Caki2 (cell line): ENCODE data around the gene PLD3. TPM values are rescaled to one million over a fixed set of nuclear protein-coding genes. Genes with fewer than 3 reads are reported as not detected.
A peak's percentile ranks its signal among the peaks of the same experiment; 100 is the strongest.
"Not testable (repeated sequence)": the region's sequence is repeated elsewhere in the genome, so short reads cannot be mapped to it uniquely, and the experiment has no call there.

Experiments
- DNase-seq: peaks from one replicate; pipeline ENCODE4 v3.0.0-alpha.2; 2015; ENCODE audit warnings: low read depth
- in situ Hi-C: cut with HindIII; loops from 2 replicates; pipeline ENCODE4 v1.10.0; 2016; ENCODE audit warnings: low sequenced_read_pairs, low pct_unique_long_range_greater_than_20kb, mixed read lengths
- total RNA-seq: library from RNA; depleted of rRNA; stranded (reverse); fragments of >200 nt; shearing (Covaris generic); gene quantifications from 2 replicates; pipeline ENCODE4 v1.2.3, GENCODE V29; 2014; ENCODE audit warnings: low replicate concordance

PLD3 gene
- total RNA-seq, 1 experiment from 2014 or later, result 381 TPM

DNA sequence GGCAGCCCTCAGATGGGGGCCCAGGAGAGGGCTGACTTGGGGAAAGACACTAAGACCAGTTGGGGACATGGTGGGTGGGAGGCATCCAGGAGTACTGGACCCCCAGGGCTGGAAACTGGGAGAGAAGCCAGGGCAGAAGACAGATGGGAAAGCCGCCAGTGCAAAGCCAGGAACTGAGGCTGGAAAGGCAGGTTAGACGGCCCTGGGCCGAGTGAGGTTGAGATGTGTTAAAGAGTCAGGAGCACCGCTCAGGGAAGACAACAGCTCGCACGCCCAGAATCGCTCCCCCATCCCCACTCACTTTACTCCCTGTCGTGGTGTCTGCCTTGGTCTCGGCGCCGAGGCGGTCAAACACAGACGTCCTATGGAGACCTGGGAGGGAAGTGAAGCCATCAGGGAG is 24.8 kb upstream of the PLD3 start:
- DNase-seq, result no peak
- in situ Hi-C loops, result no loop called here

DNA sequence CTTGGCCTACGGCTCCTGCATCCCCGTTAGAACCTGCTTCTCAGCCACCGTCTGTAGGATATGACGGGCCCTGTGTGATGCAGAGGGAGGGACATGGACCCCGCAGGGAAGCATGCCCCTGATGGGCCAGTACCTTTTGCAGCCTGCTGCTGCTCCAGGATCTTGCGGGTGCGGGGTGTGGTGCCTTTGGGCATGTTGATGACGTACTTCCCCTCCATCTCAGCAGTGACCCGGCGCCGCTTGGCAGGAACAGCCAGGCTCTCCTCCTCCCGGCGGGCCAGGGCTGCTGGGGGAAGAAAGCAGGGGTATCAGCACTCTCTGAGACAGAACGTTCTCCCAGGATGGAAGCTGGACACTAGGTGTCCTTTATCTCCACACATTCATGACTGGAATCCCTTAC is 22.3 kb upstream of the PLD3 start:
- no peak for DNase-seq
- in situ Hi-C loops, result no loop called here

DNA sequence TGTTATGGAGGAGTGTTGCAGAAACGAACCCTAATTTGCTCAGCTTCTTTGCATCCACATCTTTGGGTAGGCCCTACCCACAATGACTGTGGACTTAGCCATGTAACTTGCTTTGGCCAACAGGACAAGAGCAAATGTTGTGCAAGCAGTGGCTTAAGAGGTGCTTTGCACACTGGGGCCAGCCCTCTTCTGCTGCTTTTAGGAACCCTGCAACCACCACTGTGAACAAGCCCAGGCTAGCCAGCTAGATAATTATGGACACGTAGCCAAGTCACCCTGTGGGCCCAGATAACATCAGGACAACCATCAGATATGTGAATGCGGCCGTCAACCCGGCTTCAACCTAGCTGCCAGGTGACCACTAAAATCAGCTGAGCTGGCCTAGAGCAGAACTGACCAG is 17.4 kb upstream of the PLD3 start:
- no peak for DNase-seq
- in situ Hi-C loops, result no loop called here

DNA sequence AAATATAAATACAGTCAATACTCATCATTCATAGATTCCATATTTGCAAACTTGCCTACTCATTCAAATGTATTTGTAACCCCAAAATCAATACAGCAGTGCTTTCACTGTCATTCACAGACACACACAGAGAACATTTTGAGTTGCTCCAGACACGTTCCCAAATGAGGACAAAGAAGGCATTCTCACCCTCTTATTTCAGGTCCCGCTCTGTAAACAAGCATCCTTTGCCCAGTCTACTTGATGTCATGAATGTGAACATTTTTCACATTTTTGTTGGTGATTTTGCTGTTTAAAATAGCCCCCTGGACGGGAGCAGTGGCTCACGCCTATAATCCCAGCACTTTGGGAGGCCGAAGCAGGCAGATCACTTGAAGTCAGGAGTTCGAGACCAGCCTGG is 15.8 kb upstream of the PLD3 start:
- DNase-seq, result no peak
- in situ Hi-C loops, result no loop called here

DNA sequence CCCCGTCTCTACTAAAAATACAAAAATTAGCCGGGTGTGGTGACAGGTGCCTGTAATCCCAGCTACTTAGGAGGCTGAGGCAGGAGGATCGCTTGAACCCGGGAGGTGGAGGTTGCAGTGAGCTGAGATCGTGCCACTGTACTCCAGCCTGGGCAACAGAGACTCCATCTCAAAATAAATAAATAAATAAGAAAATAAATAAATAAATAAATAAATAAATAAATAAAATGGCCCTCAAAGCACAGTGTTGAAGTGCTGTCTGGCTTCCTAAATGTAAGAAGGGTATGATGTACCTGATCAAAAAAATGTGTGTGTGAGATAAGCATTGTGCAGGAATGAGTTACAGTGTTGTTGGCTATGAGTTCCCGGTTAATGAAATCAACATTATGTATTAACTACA is 15.4 kb upstream of the PLD3 start:
- in situ Hi-C loops, DNase-seq: not testable (repeated sequence)

DNA sequence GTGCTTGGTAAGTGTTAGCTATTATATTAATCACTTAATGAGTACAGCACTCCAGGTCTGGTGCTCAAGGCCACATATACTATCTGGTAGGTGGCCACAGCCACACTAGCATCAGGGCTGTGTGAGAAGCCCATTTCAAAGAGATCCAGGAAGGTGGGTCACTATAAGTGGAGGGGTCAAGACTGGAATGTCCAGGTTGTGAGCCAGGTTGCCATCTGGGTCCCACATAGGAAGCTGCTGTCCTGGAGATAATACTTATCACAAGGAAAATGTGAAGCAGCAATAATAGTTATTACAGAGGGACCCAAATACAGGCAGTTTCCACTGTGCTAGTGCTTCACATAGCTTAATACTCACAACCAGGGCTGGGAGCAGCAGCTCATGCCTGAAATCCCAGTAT is 13.4 kb upstream of the PLD3 start:
- in situ Hi-C loops, result no loop called here
- no peak for DNase-seq

DNA sequence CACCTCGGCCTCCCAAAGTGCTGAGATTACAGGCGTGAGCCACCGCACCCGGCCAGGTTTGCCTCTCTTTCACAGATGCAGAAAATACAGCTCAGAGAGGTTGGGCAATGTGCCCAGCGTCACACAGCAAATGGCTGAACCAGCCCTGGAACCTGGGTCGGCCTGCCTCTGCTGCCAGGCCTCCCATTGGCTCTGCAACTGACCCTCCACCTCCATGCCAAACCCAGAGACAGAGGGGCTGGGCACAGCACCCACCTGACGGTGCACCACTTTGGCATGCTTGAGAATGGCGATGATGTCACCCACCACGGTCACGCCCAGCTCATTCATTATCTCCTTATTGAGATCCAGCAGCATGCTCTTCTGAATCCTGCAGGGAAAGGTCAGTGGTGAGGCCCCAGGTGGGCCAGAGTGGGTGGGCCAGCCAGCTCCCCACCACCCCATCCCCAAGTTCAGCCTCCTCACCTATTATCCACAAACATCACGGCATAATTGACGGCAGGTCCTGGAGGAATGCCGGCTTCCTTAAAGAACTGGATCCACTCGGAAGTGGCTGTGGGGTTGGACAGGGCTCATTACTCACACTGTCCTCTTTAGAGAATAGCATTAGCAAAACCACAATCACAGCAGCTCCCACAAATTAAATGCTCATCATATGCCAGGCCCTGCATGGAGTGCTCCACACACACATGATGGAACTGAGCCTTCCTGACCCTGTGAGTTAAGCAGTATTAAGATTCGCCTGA is 12.5 kb upstream of the PLD3 start:
- peak; percentile 16 for DNase-seq
- in situ Hi-C loops, result no loop called here

DNA sequence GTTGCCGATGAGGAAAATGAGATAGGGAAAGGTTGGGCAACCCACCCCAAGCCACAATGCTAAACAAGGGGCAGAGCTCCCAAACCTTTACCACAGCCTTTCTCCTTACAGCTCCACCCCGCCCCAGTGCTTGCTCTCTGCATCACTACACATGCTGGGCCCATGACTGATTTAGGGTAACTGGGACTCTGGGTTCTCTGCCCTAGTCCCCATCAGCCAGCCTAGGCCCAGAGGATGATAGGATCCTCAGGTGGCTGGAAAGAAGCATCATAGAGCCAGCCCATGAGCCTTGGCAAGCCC is 11.9 kb upstream of the PLD3 start:
- in situ Hi-C loops, result no loop called here
- DNase-seq, result no peak

DNA sequence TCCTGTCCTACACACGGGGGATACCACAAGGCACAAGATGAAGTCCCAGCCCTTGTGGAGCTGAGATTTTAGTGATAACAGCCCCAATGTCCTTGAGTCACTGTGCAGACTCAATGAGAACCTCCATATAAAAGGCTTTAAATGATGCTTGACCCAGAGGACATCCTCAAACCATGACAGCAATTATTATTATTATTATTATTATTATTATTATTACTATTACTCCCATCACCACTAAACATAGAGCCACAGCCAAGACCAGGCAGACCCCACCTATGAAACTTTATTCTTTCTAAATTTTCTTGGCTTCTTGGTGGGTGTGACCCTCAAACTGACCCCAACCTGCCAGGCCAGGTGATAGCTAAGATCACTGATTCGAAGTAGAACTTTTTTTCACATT is 11.4 kb upstream of the PLD3 start:
- no peak for DNase-seq
- in situ Hi-C loops, result no loop called here

DNA sequence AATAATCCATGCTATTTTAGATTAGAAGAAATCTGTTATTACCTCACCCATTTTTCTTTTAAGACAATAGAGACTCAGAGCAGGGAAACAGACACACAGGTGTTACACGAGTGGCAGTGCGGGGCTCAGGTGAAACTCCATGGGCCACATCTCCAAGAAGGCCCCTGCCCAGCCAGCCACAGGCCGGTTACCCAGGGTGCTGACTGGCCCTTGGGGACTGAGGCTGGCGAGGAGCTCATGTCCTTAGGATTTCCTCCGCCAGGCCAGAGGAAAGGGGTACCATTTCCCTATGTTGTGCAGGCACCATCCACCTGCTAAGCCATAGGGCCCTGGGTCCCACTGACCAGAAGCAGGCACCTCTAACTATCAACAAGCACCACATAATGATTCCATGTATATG is 10.9 kb upstream of the PLD3 start:
- in situ Hi-C loops, result no loop called here

DNA sequence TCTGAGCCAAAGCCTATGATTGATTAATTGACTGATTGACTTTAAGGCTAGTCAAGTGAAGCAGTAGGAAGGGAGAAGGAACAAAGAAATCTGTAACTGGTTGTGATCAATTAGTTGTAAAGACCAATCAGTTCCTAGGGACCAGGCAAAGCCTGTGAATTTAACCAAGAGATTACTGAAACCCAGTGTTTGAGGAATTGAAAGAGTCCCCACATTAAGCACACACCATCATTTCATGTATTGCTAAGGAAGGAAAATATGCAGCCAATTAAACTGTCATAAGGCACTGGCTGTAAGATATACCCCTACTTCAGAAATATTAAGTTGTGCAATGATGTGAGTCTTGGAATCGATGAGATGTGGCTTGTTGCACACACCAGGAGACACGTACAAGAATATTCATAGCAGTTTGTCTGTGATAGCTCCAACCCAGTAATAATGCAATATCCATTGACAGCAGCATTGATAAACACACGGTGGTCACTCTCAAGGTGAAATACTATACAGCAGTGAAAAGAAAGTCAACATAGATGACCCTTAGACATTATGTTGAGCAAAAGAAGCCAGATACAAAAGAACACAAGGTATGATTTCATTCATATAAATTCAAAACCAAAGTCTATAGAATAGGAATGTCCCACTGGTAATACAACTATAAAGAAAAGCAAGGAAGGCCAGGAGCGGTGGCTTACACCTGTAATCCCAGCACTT is 9.3 kb upstream of the PLD3 start:
- no peak for DNase-seq
- in situ Hi-C loops, result no loop called here

More for the DNA sequence above, 10.9 kb upstream of the PLD3 start:
- DNase-seq, result no peak

DNA sequence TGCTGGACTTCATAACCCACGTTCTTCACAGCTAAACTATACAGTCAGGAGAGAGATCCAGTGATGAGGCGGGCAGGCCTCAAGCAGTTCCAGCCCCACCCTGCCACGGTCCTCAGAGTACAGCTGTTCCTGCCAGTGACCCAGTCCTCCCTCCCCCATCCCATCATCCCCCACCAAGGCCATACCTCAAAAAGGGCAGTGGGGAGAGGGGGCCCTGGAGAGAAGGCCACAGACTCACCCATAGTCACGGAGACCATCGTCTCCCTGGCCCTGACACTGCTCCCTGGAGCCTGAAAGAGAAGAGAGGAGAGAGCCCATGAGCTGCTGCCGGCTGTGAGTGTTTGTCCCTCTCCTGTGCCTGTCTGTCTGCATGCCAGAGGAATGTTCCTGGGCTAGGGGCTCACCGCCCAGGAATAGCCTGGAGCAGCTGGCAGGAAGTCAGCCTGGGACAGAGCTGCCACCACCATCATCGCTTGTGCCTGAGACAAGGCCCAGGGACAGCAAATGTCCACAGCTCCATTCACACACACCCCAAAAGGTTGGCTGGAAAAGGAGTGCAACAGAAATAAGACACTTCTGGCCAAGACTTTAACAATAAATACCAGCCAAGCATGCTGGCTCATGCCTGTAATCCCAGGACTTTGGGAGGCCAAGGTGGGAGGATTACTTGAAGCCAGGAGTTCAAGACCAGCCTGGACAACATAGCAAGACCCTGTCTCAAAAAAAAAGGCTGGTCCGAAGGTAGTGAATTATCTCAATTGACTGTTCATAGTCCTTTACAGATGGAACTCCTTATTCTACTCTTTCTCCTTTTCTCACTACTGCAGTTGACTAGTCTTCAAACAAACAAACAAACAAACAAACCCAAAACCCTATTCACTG is 6.7 kb upstream of the PLD3 start:
- DNase-seq, result no peak
- in situ Hi-C loops, result no loop called here

DNA sequence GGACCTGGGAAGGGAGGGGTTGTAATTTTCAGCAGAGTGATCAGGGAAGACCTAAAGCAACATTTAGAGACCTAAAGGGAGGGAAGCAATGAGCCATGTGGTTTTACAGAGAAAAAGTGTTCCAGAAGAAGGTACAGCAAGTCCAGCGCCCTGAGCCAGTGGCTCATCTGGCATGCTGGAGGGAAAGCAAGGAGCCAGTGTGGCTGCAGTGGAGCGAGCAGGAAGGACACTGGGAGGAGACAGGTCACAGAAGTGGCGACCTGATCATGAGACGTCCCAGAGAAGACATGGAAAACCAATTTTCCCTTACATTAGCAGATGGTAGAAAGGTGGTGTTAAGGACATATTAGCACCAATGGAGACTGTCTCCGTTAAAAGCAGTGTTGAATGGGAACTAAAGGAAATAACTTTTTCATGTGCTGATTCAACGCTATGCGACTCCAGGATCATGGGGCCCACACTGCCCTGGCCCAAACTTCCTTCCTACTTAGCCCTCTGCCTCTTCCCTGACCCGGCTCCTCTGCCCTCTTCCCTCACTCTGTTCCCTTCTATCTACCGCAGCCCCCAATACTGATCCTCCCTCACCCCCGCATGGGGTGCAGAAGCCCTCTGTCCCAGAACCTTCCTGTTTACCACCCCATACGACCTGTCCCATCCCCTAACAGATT is 5.7 kb upstream of the PLD3 start:
- in situ Hi-C loops, result no loop called here
- DNase-seq, result no peak

DNA sequence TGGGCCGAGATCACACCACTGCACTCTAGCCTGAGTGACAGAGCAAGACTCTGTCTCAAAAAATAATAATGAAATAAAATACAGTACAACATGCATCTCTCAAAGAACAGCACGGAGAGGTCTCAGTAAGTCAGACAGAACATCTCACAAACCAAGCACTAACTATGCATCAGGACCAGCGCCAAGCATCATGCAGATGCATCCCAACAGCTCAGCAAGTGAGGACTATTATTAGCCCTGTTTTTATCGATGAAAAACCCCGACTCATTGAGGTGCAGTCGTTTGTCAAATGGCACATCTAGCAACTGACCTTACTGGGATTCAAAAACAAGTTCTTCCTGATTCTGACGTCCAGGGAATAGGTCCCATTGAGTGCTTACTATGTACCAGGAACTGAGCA is 4.1 kb upstream of the PLD3 start:
- in situ Hi-C loops, result no loop called here
- DNase-seq, result no peak

DNA sequence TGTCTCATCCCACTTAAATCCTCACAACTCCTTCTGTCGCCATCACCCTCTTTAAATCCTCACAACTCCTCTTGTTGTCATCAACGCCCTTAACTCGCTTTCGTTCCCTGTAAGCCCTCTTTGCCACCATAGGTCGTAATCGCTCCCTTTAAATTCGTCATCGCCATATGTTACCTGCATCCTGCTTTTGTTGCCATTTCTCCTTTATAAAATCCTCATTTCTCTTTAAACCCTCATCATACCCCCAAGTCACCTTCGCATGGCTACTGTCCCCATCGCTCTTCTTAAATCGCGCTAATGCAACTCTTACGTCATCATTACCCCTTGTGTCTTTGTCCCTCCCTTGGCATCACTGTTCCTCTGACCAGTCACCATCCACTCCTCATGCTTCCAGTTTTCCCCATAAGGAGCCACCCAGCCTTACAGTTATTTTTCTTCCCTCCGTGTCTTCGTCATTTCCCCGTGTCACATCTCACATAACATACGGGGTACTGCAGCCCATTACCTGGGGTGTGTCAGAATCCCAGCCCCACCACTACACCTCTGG is 539 bp downstream of the PLD3 start:
- DNase-seq, result peak; percentile 64
- in situ Hi-C loops, result no loop called here

DNA sequence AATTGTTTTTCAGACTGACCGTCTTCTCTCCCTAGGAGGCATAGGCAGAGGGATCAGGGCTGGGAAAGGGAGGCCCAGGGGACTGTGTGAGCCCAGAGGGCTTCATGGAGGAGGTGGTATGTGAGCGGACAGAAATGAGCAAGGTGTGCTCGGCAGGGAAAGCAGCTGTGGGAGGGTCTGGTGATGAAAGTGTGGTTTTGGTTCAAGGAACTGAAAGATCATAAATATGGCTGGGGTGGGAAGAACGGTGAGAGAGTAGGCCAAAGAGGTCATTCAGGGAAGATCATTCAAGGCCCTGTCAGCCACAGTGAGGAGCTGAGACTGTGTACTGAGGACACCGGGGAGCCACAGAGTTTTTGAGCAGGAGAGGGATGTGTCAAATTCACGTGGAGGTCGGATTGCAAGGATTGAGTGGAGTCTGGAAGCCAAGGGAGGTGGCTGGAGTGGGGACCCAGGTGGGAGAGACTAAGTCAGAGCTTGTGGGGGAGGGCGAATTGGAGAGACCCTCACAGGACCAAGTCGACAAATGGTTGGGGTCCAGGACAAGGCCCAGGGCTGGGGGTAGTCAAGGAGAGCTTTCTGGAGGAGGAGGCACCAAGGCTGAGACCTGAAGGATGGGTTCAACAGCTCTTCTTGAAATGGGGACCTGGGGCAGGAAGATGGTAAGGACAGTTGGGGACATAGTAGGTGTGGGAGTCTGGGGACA is 7.6 kb downstream of the PLD3 start:
- in situ Hi-C loops, result no loop called here
- no peak for DNase-seq

DNA sequence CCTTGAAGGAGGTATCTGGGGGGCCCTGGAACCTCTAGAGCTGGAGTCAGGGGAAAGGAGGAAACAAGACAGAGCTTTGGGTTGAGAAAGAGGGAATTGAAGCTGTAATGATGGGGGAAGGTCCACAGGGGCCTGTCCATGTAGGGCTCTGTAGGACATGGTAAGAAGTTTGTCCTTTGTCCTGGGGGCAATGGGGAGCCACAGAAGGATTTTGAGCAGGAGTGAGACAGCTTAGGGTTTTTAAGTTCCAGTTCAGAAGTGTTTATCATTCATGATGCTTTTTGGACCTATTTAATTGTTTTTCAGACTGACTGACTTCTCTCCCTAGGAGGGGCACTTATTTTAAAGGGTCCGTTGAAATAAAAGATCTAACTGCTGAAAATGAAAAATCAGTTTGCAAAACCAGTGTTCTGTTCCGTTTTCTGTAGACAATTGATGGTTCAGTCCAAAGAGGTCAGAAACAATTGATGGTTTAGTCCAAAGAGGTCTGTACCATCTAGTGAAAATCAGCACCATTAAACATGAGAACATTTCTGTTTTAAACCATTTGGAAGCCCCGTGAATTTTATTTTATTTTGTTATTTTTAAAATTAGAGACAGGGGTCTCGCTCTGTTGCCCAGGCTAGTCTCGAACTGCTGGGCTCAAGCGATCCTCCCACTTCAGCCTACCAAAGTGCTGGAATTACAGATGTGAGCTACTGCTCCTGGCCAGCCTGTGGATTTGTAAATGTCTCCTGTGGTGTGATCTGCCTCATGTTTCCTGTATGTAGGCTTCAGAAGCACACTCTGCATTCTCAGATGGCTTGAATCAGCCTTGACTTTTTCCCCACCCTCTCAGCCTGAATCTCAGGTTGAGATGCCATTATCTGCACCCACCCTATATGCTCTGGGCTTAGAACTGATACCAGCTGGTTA is 8.4 kb downstream of the PLD3 start:
- in situ Hi-C loops, result no loop called here

More for the DNA sequence above, 8.4 kb downstream of the PLD3 start:
- no peak for DNase-seq
